ENCODE data around the gene RWDD3. TPM values are rescaled to one million over a fixed set of nuclear protein-coding genes. Genes with fewer than 3 reads are reported as not detected.

RWDD3 gene
- total RNA-seq, 1 experiment from 2014 or later: 6.1 TPM

- Histone ChIP-seq H3K4me1 (ENCODE audit: control insufficient read depth, insufficient read depth, low read length) (no peaks in the 10 kb centered on the region), H3K9me3 (ENCODE audit: control insufficient read depth, insufficient read depth, low read depth, low read length) (no peaks in the 10 kb centered on the region), H3K27ac (ENCODE audit: low read length) (no peak overlapping the region), H3K4me3 (ENCODE audit: low read depth in 2 of 2, low read length in 2 of 2) (no peak overlapping the region), H3K27me3 (ENCODE audit: control insufficient read depth, insufficient read depth, low read length) (no peaks in the 10 kb centered on the region), H3K36me3 (ENCODE audit: control insufficient read depth, insufficient read depth, low read length) (no peaks in the 10 kb centered on the region)
- ATAC-seq (no peak), DNase-seq (ENCODE audit: low read depth, low spot score) (no peak)
- no TSS peak for BruUV-seq (replicated peaks)
- in situ Hi-C loops (cut with HindIII; ENCODE audit: low pct_unique_long_range_greater_than_20kb, low sequenced_read_pairs): no loop called here
- ChIA-PET CTCF (no interaction called here), POLR2A (no interaction called here)
- no peak for TF ChIP-seq TCF7L2 (IDR thresholded peaks at IDR 0.05; ENCODE audit: low read depth, low read length)
- no peak for TF ChIP-seq SIN3A (IDR thresholded peaks at IDR 0.05; ENCODE audit: borderline replicate concordance, insufficient read depth, low read depth, low read length)
- TF ChIP-seq CTCF (IDR thresholded peaks at IDR 0.05): no peak
- no peak for TF ChIP-seq REST (IDR thresholded peaks at IDR 0.05; ENCODE audit: insufficient read depth in 1 of 2, low read depth in 2 of 2, low read length in 1 of 2)
- no peak for TF ChIP-seq POLR2AphosphoS5 (IDR thresholded peaks at IDR 0.05; ENCODE audit: low read depth, low read length)
- intact Hi-C loops (cut with micrococcal nuclease; ENCODE audit: unreplicated experiment): no loop called here
Observed at GRCh38 chr1:95193591-95193990, 40.4 kb upstream of the RWDD3 start.

- CTCF ChIA-PET: no interaction called here
- DNase-seq (ENCODE audit: low read depth, low spot score) (no peak), ATAC-seq (no peak)
- BruUV-seq (replicated peaks): no TSS peak
- Histone ChIP-seq H3K9me3 (ENCODE audit: control insufficient read depth, insufficient read depth, low read depth, low read length) (no peaks in the 10 kb centered on the region), H3K27ac (ENCODE audit: low read length) (no peak overlapping the region), H3K36me3 (ENCODE audit: control insufficient read depth, insufficient read depth, low read length) (no peaks in the 10 kb centered on the region), H3K27me3 (ENCODE audit: control insufficient read depth, insufficient read depth, low read length) (no peaks in the 10 kb centered on the region), H3K4me1 (ENCODE audit: control insufficient read depth, insufficient read depth, low read length) (no peaks in the 10 kb centered on the region), H3K4me3 (ENCODE audit: low read depth in 2 of 2, low read length in 2 of 2) (no peak overlapping the region)
- in situ Hi-C loops (cut with HindIII; ENCODE audit: low pct_unique_long_range_greater_than_20kb, low sequenced_read_pairs): no loop called here
- TF ChIP-seq TCF7L2 (IDR thresholded peaks at IDR 0.05; ENCODE audit: low read depth, low read length): no peak
- no peak for TF ChIP-seq POLR2AphosphoS5 (IDR thresholded peaks at IDR 0.05; ENCODE audit: low read depth, low read length)
- TF ChIP-seq CTCF (IDR thresholded peaks at IDR 0.05): no peak
- no peak for TF ChIP-seq REST (IDR thresholded peaks at IDR 0.05; ENCODE audit: insufficient read depth in 1 of 2, low read depth in 2 of 2, low read length in 1 of 2)
- TF ChIP-seq SIN3A (IDR thresholded peaks at IDR 0.05; ENCODE audit: borderline replicate concordance, insufficient read depth, low read depth, low read length): no peak
- POLR2A ChIA-PET: no interaction called here
- intact Hi-C loops (cut with micrococcal nuclease; ENCODE audit: unreplicated experiment): no loop called here
Observed at GRCh38 chr1:95195046-95195445, 39.0 kb upstream of the RWDD3 start.
